ENCODE results near the gene VIPR2. TPM values are rescaled to one million over a fixed set of nuclear protein-coding genes. Genes with fewer than 3 reads are reported as not detected.
"Not testable (repeated sequence)": the region's sequence is repeated elsewhere in the genome, so short reads cannot be mapped to it uniquely, and the experiment has no call there.

The VIPR2 gene
- total RNA-seq, 4 donors from 2014 or later = 0.33 to 0.56 TPM; not detected in 2

GRCh38 chr7:159136013-159136412, 8.7 kb downstream of the VIPR2 start:
- H3K9me3 ChIP-seq = no peaks in the 10 kb centered on the region
- no peak for DNase-seq
- H3K4me3 ChIP-seq (replicated peaks in 1 of 3) = no peak overlapping the region
- H3K27ac ChIP-seq = no peak overlapping the region
- H3K4me1 ChIP-seq = no peaks in the 10 kb centered on the region
- H3K27me3 ChIP-seq = no peaks in the 10 kb centered on the region
- TF ChIP-seq CTCF (IDR thresholded peaks at IDR 0.05) (no peak), POLR2A (IDR thresholded peaks at IDR 0.05) (no peak)
- intact Hi-C loops (cut with DNase I) = no loop called here
- H3K36me3 ChIP-seq = no peaks in the 10 kb centered on the region
- 86 to 90% methylated on average over 8 of the region's 8 CpGs for WGBS, 2 donors

- H3K36me3 ChIP-seq; H3K4me3 ChIP-seq (replicated peaks in 1 of 3); H3K27me3 ChIP-seq; DNase-seq; H3K27ac ChIP-seq; H3K4me1 ChIP-seq; H3K9me3 ChIP-seq; intact Hi-C loops (cut with DNase I): not testable (repeated sequence)
- 57 to 84% methylated on average over 6 to 14 of the region's 14 CpGs for WGBS, 2 donors
Measured at GRCh38 chr7:159132670-159133443, 11.8 kb downstream of the VIPR2 start.

GRCh38 chr7:159130820-159131219, 13.8 kb downstream of the VIPR2 start:
- no peak for DNase-seq
- TF ChIP-seq CTCF (IDR thresholded peaks at IDR 0.05) (no peak), POLR2A (IDR thresholded peaks at IDR 0.05) (no peak)
- Histone ChIP-seq H3K27ac (no peak overlapping the region), H3K4me1 (no peaks in the 10 kb centered on the region), H3K36me3 (no peaks in the 10 kb centered on the region), H3K27me3 (no peaks in the 10 kb centered on the region), H3K4me3 (replicated peaks in 1 of 3) (no peak overlapping the region), H3K9me3 (no peaks in the 10 kb centered on the region)
- 73 to 80% methylated on average over 8 of the region's 8 CpGs for WGBS, 2 donors
- intact Hi-C loops (cut with DNase I) = no loop called here

- TF ChIP-seq CTCF (IDR thresholded peaks at IDR 0.05) (no peak), POLR2A (IDR thresholded peaks at IDR 0.05) (no peak)
- no peaks in the 10 kb centered on the region for H3K36me3 ChIP-seq
- DNase-seq = no peak
- H3K27ac ChIP-seq = no peak overlapping the region
- H3K4me3 ChIP-seq (replicated peaks in 1 of 3) = no peak overlapping the region
- intact Hi-C loops (cut with DNase I) = no loop called here
- H3K27me3 ChIP-seq = no peaks in the 10 kb centered on the region
- H3K4me1 ChIP-seq = no peaks in the 10 kb centered on the region
- WGBS, 2 donors = 90% methylated on average over 9 of the region's 9 CpGs
- no peaks in the 10 kb centered on the region for H3K9me3 ChIP-seq
Measured at GRCh38 chr7:159130199-159130775, 14.4 kb downstream of the VIPR2 start.

GRCh38 chr7:159128767-159129166, 15.9 kb downstream of the VIPR2 start:
- Histone ChIP-seq H3K27me3 (no peaks in the 10 kb centered on the region), H3K27ac (no peak overlapping the region), H3K4me3 (replicated peaks in 1 of 3) (no peak overlapping the region), H3K36me3 (no peaks in the 10 kb centered on the region), H3K9me3 (no peaks in the 10 kb centered on the region), H3K4me1 (no peaks in the 10 kb centered on the region)
- WGBS, 2 donors = 87 to 90% methylated on average over 9 to 10 of the region's 10 CpGs
- TF ChIP-seq CTCF (IDR thresholded peaks at IDR 0.05) (no peak), POLR2A (IDR thresholded peaks at IDR 0.05) (no peak)
- DNase-seq = no peak
- intact Hi-C loops (cut with DNase I) = no loop called here
